AG09309 (cell line): ENCODE measurements around the gene TAB3.

Source experiments
- DNase-seq: peaks from one replicate; pipeline ENCODE4 v3.0.0-alpha.2; 2010; ENCODE audit warnings: low read depth
- H3K4me3 ChIP-seq: 2 replicates; pipeline ENCODE4 v1.5.1; 2011; ENCODE audit warnings: mild to moderate bottlenecking, low read depth, low read length, moderate library complexity; ENCODE audit not compliant: control insufficient read depth
- TF ChIP-seq, protein P1 (sequence below): IDR thresholded peaks from 2 replicates; pipeline ENCODE4 v1.5.1; 2011; ENCODE audit warnings: mild to moderate bottlenecking, low read depth, low read length, inconsistent platforms; ENCODE audit not compliant: insufficient read depth, control insufficient read depth; ENCODE audit errors: missing control alignments

TAB3 gene, protein sequence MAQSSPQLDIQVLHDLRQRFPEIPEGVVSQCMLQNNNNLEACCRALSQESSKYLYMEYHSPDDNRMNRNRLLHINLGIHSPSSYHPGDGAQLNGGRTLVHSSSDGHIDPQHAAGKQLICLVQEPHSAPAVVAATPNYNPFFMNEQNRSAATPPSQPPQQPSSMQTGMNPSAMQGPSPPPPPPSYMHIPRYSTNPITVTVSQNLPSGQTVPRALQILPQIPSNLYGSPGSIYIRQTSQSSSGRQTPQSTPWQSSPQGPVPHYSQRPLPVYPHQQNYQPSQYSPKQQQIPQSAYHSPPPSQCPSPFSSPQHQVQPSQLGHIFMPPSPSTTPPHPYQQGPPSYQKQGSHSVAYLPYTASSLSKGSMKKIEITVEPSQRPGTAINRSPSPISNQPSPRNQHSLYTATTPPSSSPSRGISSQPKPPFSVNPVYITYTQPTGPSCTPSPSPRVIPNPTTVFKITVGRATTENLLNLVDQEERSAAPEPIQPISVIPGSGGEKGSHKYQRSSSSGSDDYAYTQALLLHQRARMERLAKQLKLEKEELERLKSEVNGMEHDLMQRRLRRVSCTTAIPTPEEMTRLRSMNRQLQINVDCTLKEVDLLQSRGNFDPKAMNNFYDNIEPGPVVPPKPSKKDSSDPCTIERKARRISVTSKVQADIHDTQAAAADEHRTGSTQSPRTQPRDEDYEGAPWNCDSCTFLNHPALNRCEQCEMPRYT

DNA sequence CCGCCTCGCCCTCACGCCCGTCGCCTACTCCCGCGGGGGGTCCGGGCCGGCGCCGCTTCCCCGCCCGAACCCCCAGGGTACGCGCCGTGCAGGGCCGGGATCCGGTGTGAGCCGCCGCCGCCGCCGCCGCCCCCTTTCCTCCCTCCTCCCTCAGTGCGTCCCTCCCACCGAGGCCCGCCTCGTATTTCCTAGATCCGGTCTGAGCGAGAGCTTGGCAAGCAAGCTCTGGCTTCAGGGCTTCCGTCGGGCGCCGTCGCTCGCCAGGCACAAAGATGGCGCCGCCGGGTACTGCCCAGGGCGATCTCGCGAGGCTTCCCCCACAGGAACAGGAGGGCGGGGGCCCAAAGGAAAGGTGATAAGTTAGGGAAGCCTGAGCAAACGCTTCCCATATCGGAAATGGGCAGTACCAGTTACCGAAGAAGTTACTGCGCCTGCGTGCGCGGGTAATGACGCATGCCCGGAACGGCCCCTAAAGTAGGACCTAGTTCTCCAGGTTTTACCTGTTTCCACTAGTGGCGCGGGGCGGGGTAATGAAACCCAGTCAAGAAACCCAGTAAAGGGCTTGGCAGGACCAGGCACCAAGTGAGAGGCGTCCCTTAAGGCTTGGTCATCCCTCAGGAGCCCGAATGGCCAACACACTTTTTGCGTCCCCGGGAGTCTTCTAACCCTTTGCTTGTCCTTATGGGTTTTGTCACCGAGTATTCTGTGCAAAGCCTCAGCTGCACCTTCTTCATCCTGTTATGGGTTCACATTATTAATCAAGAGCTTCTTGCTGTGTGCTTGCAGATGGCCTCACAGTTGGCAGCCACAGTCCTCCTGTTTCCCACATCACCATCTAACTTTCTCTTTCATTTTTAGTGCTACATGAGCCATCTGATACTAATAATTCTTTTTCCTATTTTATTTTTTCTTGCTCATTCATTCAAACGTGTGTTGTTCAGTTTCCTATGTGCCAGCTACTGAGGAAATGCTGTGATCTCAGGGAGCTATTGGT, at the start of gene TAB3:
Gene TAB3, minus strand, starts transcription at position 108 of the 994 bp plus-strand sequence. CDS start 29,666 bp downstream, outside the sequence.
- peak within 1 kb of the TSS; percentile 82 for H3K4me3 ChIP-seq
- peak; percentile 81 for DNase-seq
- TF ChIP-seq, protein P1, sequence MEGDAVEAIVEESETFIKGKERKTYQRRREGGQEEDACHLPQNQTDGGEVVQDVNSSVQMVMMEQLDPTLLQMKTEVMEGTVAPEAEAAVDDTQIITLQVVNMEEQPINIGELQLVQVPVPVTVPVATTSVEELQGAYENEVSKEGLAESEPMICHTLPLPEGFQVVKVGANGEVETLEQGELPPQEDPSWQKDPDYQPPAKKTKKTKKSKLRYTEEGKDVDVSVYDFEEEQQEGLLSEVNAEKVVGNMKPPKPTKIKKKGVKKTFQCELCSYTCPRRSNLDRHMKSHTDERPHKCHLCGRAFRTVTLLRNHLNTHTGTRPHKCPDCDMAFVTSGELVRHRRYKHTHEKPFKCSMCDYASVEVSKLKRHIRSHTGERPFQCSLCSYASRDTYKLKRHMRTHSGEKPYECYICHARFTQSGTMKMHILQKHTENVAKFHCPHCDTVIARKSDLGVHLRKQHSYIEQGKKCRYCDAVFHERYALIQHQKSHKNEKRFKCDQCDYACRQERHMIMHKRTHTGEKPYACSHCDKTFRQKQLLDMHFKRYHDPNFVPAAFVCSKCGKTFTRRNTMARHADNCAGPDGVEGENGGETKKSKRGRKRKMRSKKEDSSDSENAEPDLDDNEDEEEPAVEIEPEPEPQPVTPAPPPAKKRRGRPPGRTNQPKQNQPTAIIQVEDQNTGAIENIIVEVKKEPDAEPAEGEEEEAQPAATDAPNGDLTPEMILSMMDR, result no peak

DNA sequence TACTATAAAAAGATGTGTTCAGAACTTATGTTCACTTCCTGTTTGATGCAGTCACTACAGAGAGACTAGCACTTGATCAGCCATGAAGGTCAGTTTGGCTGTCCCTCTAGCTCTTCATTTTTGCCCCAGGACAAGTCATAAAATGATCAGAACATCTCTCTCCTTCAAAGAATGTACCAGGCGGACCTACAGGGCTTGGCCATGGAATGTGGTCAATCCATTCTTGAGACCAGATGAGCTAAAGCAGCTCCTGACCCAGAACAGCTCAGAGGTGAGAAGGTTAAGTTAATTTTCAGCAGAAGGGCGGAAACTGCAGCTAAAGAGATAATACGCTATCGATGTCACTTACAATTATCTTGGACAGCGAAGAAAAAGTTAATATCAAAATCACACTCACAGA, 49.2 kb upstream of the TAB3 start:
- no peak for DNase-seq
- no peak overlapping the region for H3K4me3 ChIP-seq
- TF ChIP-seq, protein P1, result no peak

DNA sequence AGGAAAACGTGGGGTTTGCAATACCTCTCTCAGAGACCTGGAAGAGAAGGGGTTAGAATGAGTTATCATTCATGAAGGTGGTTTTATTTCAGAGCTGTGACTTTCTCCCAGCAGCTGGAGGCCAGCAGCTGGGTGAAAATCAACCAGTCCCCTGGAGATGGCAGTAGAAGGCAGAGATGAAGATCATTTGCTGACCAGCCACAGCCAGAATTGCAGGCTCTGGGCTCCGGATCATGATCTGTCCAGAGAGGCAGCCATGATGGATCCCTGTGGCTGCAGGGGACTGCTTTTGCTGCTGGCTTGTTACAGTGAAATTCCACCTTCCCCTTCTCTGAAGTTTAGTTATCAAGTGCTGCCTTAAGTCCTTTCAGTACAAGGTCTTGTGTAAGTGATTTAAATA, 46.9 kb upstream of the TAB3 start:
- DNase-seq, result no peak
- TF ChIP-seq, protein P1, result no peak
- H3K4me3 ChIP-seq, result no peak overlapping the region

DNA sequence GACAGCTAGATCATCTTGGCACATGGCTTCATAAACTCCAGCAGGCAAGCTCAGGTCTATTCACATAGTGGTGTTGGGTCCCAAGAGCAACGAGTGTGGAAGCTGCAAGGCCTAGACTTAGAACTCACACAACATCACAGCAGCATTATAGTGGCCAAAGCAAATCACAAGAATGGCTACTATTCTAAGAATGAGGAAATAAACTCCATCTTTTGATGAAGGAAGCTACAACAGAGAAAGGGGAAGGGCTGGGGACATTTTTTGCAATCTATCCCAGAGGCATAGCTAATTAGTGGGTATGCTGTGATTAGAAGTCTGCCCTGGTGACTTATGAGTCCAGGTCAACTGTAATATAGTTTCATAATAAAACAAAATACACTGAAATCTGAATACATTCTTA, 42.9 kb upstream of the TAB3 start:
- no peak for DNase-seq
- no peak overlapping the region for H3K4me3 ChIP-seq
- TF ChIP-seq, protein P1, result no peak

- no peak for DNase-seq
- no peak overlapping the region for H3K4me3 ChIP-seq
- TF ChIP-seq, protein P1, result no peak
These were observed 41.6 kb upstream of the TAB3 start for GRCh38 chrX:30930679-30931078.

GRCh38 chrX:30930143-30930542, 41.1 kb upstream of the TAB3 start:
- TF ChIP-seq, protein P1, result no peak
- no peak for DNase-seq
- no peak overlapping the region for H3K4me3 ChIP-seq
